ENCODE data around the gene WNT6.

WNT6 gene

GRCh38 chr2:218858671-218859555 lies 692 bp upstream of the WNT6 start:
- DNase-seq = no peak

GRCh38 chr2:218859988-218860831 lies 605 bp downstream of the WNT6 start:
- no peak for DNase-seq

- no peak for DNase-seq
These were observed 1.4 kb downstream of the WNT6 start for GRCh38 chr2:218860950-218861381.

GRCh38 chr2:218861645-218862318 lies 2.2 kb downstream of the WNT6 start:
- DNase-seq = no peak

- DNase-seq = no peak
These were observed 3.5 kb downstream of the WNT6 start for GRCh38 chr2:218863021-218863520.

GRCh38 chr2:218865396-218865795 lies 5.8 kb downstream of the WNT6 start:
- DNase-seq = no peak

GRCh38 chr2:218865999-218866398 lies 6.4 kb downstream of the WNT6 start:
- DNase-seq = no peak

GRCh38 chr2:218867900-218868299 lies 8.3 kb downstream of the WNT6 start:
- peak; percentile 48 for DNase-seq

- no peak for DNase-seq
These were observed 9.5 kb downstream of the WNT6 start for GRCh38 chr2:218869064-218869463.

GRCh38 chr2:218870984-218871344 lies 11.4 kb downstream of the WNT6 start:
- DNase-seq = no peak

- no peak for DNase-seq
These were observed 12.0 kb downstream of the WNT6 start for GRCh38 chr2:218871345-218872302.

- no peak for DNase-seq
These were observed 13.2 kb downstream of the WNT6 start for GRCh38 chr2:218872645-218873358.

- no peak for DNase-seq
These were observed 14.0 kb downstream of the WNT6 start for GRCh38 chr2:218873359-218874194.

GRCh38 chr2:218875692-218876246 lies 16.2 kb downstream of the WNT6 start:
- no peak for DNase-seq

- peak; percentile 50 for DNase-seq
These were observed 17.1 kb downstream of the WNT6 start for GRCh38 chr2:218876562-218877219.

- DNase-seq = no peak
These were observed 17.7 kb downstream of the WNT6 start for GRCh38 chr2:218877331-218877730.

GRCh38 chr2:218877891-218878290 lies 18.3 kb downstream of the WNT6 start:
- no peak for DNase-seq

GRCh38 chr2:218878486-218878885 lies 18.9 kb downstream of the WNT6 start:
- DNase-seq = no peak
